ENCODE measurements around the gene EXOC4. TPM values are rescaled to one million over a fixed set of nuclear protein-coding genes. Genes with fewer than 3 reads are reported as not detected.
A peak's percentile ranks its signal among the peaks of the same experiment; 100 is the strongest.

Gene EXOC4
- total RNA-seq, 4 donors from 2014 or later = 36.6 to 64.0 (median 57.4) TPM

- Histone ChIP-seq H3K36me3 (no peaks in the 10 kb centered on the region), H3K27me3 (no peaks in the 10 kb centered on the region), H3K9me3 (no peaks in the 10 kb centered on the region), H3K27ac (replicated peaks in 1 of 4) (no peak overlapping the region), H3K4me3 (no peak overlapping the region), H3K4me1 (peaks cover 3 to 10% (median 6%) of the 10 kb centered on the region in 4 donors)
- intact Hi-C loops (cut with DNase I) = no loop called here
- WGBS = 80% methylated on average over 5 of the region's 5 CpGs
- DNase-seq (ENCODE audit: extremely low spot score) = no peak
- TF ChIP-seq EP300 (IDR thresholded peaks at IDR 0.05) = no peak
- no peak for TF ChIP-seq POLR2AphosphoS5 (IDR thresholded peaks at IDR 0.05)
Measured at GRCh38 chr7:133850497-133851280, 597.8 kb downstream of the EXOC4 start.

GRCh38 chr7:133851411-133851810, 598.5 kb downstream of the EXOC4 start:
- H3K4me1 ChIP-seq = peaks cover 3 to 10% (median 6%) of the 10 kb centered on the region in 4 donors
- WGBS = 91% methylated on average over 2 of the region's 2 CpGs
- no peak for DNase-seq (ENCODE audit: extremely low spot score)
- H3K36me3 ChIP-seq = no peaks in the 10 kb centered on the region
- intact Hi-C loops (cut with DNase I) = no loop called here
- no peak overlapping the region for H3K27ac ChIP-seq (replicated peaks in 1 of 4)
- H3K27me3 ChIP-seq = no peaks in the 10 kb centered on the region
- H3K9me3 ChIP-seq = no peaks in the 10 kb centered on the region
- TF ChIP-seq, protein P1, sequence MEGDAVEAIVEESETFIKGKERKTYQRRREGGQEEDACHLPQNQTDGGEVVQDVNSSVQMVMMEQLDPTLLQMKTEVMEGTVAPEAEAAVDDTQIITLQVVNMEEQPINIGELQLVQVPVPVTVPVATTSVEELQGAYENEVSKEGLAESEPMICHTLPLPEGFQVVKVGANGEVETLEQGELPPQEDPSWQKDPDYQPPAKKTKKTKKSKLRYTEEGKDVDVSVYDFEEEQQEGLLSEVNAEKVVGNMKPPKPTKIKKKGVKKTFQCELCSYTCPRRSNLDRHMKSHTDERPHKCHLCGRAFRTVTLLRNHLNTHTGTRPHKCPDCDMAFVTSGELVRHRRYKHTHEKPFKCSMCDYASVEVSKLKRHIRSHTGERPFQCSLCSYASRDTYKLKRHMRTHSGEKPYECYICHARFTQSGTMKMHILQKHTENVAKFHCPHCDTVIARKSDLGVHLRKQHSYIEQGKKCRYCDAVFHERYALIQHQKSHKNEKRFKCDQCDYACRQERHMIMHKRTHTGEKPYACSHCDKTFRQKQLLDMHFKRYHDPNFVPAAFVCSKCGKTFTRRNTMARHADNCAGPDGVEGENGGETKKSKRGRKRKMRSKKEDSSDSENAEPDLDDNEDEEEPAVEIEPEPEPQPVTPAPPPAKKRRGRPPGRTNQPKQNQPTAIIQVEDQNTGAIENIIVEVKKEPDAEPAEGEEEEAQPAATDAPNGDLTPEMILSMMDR (IDR thresholded peaks at IDR 0.05) = no peak
- TF ChIP-seq POLR2A (IDR thresholded peaks at IDR 0.05; ENCODE audit: low read depth) = no peak
- TF ChIP-seq EP300 (IDR thresholded peaks at IDR 0.05) = no peak
- no peak overlapping the region for H3K4me3 ChIP-seq

- TF ChIP-seq, protein P1 (IDR thresholded peaks at IDR 0.05) = peak in 1 of 3 experiments; percentile 3
- TF ChIP-seq EP300 (IDR thresholded peaks at IDR 0.05) = no peak
- intact Hi-C loops (cut with DNase I) = no loop called here
Measured at GRCh38 chr7:133853706-133854276, 600.9 kb downstream of the EXOC4 start.

GRCh38 chr7:133854739-133855138, 601.9 kb downstream of the EXOC4 start:
- intact Hi-C loops (cut with DNase I) = no loop called here
- H3K4me3 ChIP-seq = no peak overlapping the region
- no peak for DNase-seq (ENCODE audit: extremely low spot score)
- H3K27me3 ChIP-seq = no peaks in the 10 kb centered on the region
- H3K36me3 ChIP-seq = no peaks in the 10 kb centered on the region
- H3K27ac ChIP-seq (replicated peaks in 1 of 4) = no peak overlapping the region
- H3K4me1 ChIP-seq = peaks cover 3 to 10% (median 6%) of the 10 kb centered on the region in 4 donors
- H3K9me3 ChIP-seq = no peaks in the 10 kb centered on the region
- TF ChIP-seq POLR2A (IDR thresholded peaks at IDR 0.05; ENCODE audit: low read depth) = no peak
- TF ChIP-seq, protein P1 (IDR thresholded peaks at IDR 0.05) = peak in 1 of 3 experiments; percentile 22

More at GRCh38 chr7:133853706-133854276, 600.9 kb downstream of the EXOC4 start:
- 60% methylated on average over 6 of the region's 6 CpGs for WGBS
- H3K36me3 ChIP-seq = no peaks in the 10 kb centered on the region
- H3K4me3 ChIP-seq = no peak overlapping the region
- no peak overlapping the region for H3K27ac ChIP-seq (replicated peaks in 1 of 4)
- H3K27me3 ChIP-seq = no peaks in the 10 kb centered on the region
- H3K4me1 ChIP-seq = peaks cover 3 to 10% (median 6%) of the 10 kb centered on the region in 4 donors
- no peaks in the 10 kb centered on the region for H3K9me3 ChIP-seq
- DNase-seq (ENCODE audit: extremely low spot score) = no peak

DNA sequence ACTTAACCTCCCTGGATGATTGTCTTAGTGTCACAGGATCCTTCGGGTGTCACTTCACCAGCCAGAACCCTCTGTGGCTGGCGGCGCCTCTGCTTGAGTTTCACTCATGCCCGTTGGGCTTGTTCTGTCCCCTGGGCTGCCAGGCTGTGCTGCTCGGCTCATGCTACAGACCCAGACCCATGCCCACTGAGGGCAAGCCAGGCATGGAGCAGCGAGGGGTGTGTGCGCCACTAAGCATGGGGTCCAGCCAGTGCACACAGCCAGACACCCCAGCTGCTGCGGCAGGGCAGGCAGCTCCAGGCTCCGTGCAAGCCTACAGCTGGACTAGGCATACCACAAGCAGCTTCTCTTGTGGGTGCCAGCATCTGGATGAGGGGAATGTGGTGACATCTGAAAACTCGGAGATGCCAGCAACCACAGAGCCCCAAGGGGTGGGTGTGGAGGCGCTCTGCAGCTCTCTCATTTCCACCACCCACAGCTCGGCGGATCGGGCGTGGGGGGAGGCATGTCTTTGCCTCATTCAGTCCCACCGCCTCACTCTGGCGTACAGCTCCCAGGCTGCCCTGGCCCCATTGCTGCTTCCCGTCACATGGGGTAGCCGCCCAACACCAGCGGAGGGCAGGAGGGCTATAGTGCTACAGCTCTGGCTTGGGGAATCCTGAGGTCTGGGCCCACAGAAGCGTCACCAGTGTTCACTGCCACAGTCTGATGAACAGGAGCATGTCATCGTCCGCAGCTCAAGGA, 604.7 kb downstream of the EXOC4 start:
- TF ChIP-seq EP300 (IDR thresholded peaks at IDR 0.05) (no peak), POLR2A (IDR thresholded peaks at IDR 0.05; ENCODE audit: low read depth) (no peak), POLR2AphosphoS5 (IDR thresholded peaks at IDR 0.05) (no peak)
- TF ChIP-seq, protein P1 (IDR thresholded peaks at IDR 0.05) = no peak
- WGBS = 97% methylated on average over 15 of the region's 23 CpGs
- Histone ChIP-seq H3K4me1 (peaks cover 0 to 10% (median 3%) of the 10 kb centered on the region in 4 donors), H3K27ac (replicated peaks in 1 of 4) (no peak overlapping the region), H3K4me3 (no peak overlapping the region), H3K9me3 (no peaks in the 10 kb centered on the region), H3K36me3 (no peaks in the 10 kb centered on the region), H3K27me3 (no peaks in the 10 kb centered on the region)
- intact Hi-C loops (cut with DNase I) = no loop called here
- DNase-seq (ENCODE audit: extremely low spot score) = no peak
